GM23248 (cell line): Measurements from ENCODE around the gene NFE2L3.

Experiments
- EZH2 ChIP-seq: fragments of 200-600 bp; sonication (generic); IDR thresholded peaks from 2 replicates; pipeline ENCODE4 v1.6.1; 2018; ENCODE audit warnings: antibody characterized with exemption, mild to moderate bottlenecking; ENCODE audit not compliant: insufficient read depth, poor library complexity, severe bottlenecking
- EZH2phosphoT487 ChIP-seq: fragments of 200-600 bp; sonication (generic); IDR thresholded peaks from 2 replicates; pipeline ENCODE4 v1.6.1; 2018; ENCODE audit warnings: antibody characterized with exemption, moderate library complexity, mild to moderate bottlenecking, low read depth; ENCODE audit not compliant: insufficient read depth

GRCh38 chr7:26195867-26196657, 44.1 kb downstream of the NFE2L3 start:
- TF ChIP-seq EZH2, result no peak
- no peak for TF ChIP-seq EZH2phosphoT487
